HG02571 (cell line): Measurements from ENCODE around the gene MYO1E.
"Not testable (repeated sequence)": the region's sequence is repeated elsewhere in the genome, so short reads cannot be mapped to it uniquely, and the experiment has no call there.

Experiments used
- ATAC-seq: cut with Tn5 transposase; IDR thresholded peaks from one replicate; pipeline ENCODE4 v1.9.1; 2021; ENCODE audit warnings: mild to moderate bottlenecking, moderate library complexity; ENCODE audit not compliant: unreplicated experiment

Gene MYO1E

DNA sequence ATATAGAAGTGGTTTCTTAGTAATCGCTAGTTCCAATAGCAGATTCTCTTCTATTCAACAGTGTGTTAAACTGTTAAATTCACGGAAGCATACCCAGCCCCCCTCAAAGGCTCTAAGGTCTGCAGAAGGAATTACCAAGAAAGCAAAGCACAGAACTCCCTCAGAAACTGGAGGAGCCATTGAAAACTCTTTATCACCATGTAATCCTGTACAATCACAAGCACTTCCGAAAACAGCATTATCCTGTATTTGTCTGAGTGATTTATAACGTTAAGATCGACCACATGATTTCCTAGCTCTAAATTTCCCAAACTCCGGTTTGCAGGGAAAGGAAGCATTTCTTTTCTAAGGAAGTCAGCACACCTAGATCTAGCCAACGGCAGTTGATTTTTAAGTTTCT, 20.0 kb downstream of the MYO1E start:
- ATAC-seq, result no peak

DNA sequence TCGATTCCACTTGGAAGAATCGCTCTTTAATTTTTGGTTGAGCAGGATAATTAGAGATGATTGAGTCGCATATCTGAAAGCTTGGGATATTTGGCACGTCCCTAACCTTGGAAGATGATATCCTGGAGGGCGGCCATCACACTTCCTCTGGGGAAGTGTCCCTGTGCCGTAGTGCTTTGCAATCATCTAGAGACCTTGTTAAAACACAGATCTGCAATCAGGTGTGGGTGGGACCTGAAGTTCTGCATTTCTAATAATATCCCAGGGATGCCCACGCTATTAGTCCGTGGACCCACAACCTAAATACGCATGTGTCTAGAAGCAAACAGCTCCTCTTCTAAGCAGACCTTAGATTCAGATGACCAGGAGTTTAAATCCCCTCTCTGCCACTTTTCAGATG, 20.5 kb downstream of the MYO1E start:
- no peak for ATAC-seq

DNA sequence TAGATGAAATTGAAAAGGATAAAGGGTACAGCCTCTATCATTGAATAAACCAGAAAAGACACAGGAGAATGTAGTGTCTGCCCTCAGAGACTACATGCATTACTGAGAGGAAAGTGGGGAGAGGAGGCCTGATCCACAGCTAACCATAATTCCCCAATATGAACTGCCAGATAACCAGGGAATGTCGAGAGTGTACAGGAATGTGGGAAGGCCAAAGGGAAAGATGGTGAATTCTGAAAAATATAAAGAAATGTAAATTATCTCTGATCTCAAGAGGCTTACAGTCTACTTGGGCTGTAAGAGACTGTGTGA, 22.3 kb downstream of the MYO1E start:
- no peak for ATAC-seq

DNA sequence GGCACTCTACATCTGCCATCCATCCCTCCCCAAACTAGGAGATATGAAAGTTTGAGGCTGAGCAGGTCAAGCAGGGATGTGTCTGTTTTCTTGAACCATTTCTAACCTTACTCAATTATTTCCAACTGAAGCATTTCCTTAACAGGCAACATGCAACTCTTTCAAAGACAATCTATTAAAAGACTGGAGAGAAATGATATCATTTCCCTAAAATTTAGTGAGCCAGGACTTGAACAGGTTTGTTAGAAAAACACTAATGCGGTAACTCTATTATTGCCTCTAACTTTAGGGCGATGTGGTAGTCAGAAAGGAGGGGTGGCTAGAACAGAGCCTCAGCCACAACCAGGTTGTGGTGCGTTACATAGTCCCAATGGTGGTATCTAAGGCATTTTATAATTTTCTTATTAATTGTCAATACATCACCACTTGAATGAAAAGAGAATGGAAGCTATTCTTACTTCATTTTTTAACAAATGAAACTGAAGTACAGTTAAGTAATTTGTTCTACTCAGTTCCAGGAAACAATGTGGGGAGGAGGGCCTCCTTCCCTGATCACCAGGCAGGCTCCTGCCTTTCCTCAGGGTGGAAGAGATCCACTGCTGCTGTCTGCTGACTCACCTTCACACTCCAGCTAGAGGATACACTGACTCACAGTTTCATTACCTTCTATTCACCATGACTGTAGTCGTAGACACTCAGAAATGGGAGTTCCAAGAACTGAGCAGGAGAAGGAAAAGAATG, 22.8 kb downstream of the MYO1E start:
- no peak for ATAC-seq

DNA sequence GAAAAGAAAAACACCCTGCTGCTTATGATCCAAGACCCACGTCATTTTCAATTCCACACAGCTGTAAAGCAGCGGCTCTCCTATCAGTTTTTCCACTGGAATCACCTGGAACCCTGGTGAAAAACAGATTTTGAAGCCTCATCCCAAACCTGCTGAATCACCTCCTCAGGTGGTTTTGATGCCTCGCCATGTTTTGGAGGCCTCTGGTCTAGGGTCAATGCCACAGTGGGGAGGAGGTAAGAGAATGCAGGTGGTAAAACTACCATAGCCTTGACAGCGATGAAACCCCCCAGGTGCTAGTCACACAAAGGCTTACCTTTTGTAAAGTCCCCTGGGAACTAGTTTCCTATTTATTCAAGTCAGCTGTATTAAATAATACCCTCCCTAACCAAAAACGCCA, 24.8 kb downstream of the MYO1E start:
- ATAC-seq, result no peak

DNA sequence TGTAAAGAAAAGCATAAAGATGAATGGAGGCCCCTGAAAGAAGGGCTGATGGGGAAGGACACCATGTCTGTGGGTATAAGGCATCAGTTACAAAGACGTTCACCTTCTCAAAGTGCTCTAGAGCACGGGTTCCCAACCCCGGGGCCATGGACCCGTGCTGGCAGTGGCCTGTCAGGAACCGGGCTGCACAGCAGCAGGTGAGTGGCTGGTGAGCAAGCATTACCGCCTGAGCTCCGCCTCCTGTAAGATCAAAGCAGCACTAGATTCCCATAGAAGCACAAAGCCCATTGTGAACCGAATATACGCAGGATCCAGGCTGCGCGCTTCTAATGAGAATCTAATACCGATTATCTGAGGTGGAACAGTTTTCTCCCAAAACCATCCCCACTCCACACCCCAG, 25.7 kb downstream of the MYO1E start:
- ATAC-seq, result no peak

DNA sequence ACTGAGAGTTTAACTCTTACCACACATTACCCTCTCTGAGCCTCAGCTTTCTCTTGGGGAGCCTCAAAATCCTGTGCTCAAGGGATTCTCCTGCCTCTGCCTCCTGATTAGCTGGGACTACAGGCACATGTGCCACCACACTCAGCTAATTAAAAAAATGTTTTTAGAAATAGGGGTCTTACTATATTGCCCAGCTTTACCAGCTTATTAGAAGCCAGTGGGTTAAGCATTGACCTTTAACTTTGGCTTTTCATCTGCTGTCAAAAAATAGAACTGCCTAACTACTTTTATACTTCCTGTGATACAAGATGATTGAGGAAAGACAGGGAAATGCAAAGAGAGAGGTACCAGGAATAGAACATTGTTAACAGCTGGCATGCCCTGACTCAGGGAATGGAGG, 27.3 kb downstream of the MYO1E start:
- no peak for ATAC-seq

DNA sequence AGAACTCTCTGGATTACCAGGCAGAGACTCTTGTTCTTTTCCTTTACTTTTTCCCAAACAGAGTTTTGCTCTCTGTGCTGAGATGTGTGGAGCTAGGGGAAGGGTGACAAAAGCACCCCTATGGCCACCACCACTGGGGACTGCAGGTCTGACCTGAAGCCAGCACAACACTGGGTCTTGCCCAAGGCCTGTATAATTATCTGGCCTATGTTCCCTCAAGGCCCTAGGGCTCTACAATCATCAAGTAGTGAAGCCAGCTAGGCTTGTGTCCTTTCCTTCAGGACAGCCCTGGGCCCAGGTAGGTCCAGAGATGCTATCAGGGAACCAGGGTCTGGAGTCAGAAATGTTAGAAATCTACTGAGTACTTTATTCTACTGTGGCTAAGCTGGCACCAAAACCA, 28.4 kb downstream of the MYO1E start:
- ATAC-seq, result no peak

DNA sequence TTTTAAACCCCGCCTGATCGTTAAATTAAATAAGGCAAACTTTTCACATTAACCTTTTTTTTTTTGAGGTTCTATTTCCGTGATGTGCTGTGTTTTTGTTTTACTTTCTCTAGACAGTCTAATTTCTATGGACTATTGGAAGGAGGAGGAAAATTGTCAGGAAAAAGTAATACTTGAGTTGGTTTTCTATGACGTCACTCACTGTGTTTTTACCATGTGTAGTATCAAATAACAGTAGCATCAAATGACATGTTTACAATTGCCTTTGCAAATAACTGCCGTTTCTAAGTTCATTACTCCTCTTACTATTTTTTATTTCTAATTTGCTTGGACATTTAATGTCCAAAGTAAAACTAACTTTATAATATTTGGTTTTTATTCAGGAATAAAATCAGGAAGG, 32.3 kb downstream of the MYO1E start:
- no peak for ATAC-seq

DNA sequence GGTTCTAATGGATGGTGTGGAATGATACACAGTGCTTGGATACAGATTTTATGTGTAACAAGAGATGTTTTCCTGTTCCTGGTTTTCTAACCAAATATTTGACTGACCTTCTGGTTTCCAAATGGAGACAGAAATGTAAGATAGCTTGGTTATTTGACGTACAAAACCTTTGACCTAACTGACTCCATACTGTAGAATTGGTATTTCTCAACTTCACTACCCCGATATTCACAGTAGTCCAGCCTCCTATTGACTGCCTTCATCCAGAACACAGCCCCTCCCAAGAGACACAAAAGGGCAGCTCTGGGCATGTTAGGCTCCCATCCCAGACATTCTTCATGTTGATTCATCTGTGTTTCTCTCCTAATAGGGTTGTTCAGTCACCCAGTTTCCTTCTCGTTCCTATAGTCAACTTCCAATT, 33.4 kb downstream of the MYO1E start:
- ATAC-seq, result no peak

DNA sequence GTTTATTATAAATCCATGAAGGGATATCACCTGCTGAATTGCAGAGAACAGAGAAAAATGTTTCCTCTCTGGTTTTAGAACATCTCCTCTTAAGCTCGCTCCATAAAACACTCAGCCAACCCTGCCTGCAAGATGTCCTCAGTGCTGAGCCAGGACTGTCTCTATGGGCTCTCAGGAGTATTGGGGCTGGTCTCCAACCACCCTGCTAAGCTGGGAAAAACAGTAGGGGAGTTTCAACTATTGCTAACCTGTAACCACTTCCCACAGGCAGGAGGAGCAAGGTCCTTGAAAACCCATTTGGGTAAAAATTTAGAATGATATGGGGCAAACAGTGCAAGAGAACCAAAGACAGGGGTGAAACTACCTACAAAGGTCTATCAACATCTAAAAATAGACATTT, 34.3 kb downstream of the MYO1E start:
- ATAC-seq, result no peak

DNA sequence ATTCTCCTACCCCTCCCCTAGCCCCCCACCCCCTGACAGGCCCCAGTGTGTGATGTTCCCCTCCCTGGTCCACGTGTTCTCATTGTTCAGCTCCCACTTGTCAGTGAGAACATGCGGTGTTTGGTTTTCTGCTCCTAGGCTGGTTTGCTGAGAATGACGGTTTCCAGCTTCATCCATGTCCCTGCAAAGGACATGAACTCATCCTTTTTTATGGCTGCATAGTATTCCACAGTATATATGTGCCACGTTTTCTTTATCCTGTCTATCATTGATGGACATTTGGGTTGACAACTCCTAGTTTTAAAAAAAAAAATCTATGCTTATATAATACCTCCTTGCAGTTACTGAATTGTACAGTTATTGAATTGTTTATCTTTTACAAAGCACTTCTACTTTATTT, 35.9 kb downstream of the MYO1E start:
- not testable (repeated sequence) for ATAC-seq

DNA sequence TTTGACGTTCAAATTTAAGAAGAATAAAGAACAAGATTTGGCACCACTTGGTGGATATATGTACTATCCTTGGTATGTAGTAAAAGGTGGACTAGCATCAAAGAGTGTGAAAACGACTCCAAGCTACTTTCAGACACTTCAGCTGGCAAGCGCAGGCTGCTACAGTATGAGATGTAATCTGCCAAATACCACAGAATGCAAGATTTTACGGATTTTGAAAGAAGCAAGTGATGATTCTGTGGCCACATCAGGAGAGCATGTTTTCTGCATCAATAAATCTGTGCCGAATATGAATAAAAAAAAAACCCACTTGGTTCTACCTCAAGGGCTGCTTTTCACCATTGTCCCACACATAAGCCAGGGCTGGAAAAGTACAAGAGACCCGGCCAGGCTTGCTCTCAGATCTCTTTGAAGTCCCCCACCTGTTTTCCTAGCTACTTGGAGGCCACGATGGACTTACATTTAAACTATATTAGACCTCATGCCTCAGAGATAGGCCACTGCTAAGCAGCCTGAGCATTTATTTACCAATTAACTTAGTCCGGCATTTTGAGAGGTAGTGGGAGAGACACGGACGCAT, 37.4 kb downstream of the MYO1E start:
- ATAC-seq, result no peak

DNA sequence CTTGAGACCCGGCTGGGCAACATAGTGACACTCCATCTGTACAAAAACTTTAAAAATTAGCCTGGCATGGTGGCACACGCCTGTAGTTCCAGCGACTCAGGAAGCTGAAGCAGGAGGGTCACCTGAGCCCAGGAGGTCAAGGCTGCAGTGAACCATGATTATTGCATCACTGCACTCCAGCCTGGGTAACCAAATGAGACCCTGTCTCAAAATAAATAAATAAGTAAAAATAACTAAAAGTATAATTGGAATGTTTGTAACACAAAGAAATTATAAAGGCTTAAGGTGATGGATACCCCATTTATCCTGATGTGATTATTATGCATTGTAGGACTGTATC, 38.6 kb downstream of the MYO1E start:
- no peak for ATAC-seq

DNA sequence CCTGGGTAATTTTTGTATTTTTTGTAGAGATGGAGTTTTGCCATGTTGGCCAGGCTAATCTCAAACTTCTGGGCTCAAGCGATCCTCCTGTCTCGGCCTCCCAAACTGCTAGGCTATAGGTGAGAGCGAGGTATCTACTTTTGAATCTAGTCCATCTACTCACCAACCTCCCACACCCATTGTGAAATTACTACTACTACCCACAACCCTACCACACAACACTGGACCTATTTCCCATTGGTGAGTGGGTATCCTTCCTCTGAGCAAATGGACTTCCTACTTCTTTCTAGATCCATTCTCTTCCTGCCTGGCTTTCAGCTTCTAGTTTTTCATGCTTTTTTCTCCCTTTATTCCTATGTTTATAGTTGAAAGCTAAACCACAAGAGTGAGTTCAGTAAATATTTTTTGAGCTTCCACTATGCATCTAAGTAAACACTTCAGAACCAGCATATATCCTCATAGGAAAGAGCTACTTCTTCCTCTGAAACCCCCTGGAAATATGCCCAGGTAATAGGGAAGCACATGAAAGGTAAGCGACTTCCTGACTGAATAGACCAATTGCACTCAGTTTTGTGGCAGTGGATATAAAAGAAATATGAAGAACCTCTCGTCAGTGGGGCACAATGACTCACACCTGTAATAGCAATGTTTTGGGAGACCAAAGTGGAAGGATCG, 39.1 kb downstream of the MYO1E start:
- no peak for ATAC-seq

DNA sequence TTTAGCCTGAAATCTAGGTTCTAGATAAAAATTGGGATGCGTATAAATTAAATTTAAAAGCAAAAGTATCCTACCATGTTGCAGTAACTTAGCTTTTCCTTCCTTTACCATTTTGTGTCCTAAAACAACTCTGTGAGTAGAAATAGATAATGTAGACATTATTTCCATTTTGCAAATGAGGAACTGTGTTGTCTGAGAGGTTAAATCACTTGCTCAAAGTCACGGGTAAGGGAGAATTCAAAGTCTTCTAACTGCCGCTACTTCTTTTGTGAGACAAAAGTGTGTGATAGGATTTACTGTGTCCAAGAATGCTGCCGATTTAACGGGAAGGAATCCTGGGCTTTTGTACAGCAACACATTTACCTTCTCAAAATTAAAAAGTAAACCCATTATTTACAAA, 40.7 kb downstream of the MYO1E start:
- no peak for ATAC-seq

DNA sequence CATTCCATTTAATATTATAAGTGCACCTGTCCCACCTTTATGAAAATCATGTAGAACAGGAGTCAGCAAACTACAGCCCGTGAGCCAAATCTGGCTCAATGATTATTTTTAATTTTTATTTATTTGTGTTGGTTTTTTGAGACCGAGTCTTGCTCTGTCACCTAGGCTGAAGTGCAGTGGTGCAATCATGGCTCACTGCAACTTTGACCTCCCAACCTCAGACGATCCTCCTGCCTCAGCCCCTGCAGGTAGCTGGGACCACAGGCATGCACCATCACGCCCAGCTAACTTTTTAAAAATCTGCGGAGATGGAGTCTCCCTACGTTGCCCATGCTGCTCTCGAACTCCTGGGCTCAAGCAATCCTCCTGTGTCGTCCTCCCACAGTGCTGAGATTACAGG, 42.0 kb downstream of the MYO1E start:
- no peak for ATAC-seq

DNA sequence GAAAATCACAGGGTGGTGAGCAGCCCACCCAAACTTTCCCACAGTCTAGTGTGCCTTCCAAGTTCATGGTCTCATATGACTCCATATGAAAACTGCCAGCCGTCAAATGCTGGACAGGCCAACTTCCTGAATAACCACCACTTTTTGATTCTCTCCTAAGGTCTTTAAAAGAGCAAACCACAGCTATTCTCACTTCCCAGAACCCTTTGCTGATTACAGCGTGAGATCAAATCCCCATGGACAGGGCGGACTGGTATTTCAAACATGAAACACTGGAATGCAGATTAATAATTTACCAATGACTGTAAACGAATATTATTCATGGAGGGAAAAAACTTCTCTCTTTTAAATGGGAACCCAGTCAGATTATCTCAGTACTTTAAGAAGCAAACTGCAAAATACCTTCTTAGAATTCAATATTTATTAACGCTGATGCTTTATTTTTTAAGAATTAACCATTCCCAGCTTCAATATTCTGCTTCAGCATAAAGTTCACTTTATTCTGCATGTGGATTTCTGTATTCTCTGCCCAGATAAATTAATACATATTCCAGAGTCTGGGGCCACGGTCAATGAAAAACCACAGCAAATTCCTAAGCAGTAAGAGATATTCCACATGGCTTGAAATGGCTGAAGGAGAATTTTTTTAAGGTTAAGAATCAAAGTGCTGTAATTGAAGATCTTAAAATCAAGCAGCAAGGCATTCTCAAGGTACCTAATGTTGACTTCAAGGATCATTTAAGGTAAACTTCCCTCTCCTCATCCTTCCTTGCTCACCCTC, 42.9 kb downstream of the MYO1E start:
- no peak for ATAC-seq

DNA sequence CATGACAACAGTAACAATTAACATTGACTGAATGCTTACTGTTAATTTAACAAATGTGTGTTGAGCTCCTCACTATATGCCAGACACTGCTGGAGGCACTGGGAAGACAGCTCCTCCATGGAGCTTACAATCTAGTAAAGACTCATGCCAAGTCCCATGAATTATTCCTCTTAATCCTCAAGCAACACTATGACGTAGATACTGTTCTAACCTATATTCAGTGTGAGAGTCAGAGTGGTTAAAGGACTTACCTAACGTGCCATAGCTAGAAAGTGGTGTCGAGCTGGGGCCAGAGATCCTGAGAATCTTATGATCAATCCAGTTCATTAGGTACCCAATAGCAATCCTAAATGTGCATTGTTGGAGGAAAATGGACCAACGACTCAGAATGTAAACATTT, 43.6 kb downstream of the MYO1E start:
- no peak for ATAC-seq

DNA sequence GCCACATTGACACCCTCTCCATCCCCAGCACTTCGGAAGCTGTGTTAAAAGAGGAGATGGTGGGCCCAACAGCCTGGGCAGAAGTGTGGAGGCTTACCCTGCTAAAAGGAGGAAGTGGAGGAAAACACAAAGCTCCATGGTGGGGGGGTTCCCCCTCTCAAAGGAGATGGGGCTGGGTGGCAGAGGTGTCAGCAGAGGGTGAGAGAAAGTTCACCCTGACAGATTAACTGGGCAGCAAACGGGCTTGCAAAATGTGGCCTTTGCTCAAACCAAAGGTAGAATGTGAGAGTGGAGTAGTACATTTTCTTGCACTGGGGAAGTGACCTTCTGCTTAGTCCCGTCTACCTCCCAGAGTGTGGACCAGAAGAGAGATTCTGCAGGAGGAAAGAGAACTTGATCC, 44.7 kb downstream of the MYO1E start:
- no peak for ATAC-seq

DNA sequence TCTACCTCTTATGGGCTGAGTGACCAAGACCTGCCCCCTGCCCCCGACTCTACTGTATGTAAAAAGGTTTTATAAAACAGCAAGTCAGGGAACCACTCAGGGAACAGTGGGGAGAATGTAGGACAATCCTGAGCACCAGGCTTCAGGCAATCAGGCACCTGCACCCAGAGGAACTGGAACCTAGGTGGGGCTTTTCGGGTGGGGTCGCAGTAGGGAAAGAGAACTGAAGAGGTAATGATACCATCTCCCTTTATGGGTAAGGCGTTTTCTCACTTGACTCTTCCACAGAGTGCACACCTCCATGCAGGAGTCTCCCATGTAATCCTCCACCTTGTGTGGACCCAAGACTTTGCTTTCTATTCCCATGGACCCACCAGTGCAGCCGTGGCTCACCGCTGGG, 45.8 kb downstream of the MYO1E start:
- ATAC-seq, result no peak
